Measurements from ENCODE around the gene DLG2.

DNA sequence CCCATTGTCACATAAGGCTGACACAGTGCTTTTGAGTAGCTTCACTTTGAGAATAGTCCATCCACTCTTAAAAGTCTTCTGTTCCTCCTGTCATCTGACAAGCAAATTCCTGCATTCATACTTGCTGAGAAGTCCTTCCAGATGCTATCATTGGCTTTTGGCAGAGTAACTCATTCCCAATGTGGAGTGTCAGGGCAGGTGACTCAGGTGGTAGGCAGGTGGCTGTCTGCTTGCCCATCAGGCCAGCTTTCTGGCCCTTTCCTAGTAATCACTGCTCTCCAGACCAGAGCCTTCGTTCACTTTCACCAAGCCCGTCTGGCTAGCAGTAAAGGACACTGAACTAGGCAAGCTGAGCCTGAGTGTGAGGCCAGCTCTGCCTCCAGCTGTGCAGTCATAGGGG, 2178.5 kb downstream of the DLG2 start:
- TF ChIP-seq POLR2A (IDR thresholded peaks at IDR 0.05), result no peak
- TF ChIP-seq, protein P1, sequence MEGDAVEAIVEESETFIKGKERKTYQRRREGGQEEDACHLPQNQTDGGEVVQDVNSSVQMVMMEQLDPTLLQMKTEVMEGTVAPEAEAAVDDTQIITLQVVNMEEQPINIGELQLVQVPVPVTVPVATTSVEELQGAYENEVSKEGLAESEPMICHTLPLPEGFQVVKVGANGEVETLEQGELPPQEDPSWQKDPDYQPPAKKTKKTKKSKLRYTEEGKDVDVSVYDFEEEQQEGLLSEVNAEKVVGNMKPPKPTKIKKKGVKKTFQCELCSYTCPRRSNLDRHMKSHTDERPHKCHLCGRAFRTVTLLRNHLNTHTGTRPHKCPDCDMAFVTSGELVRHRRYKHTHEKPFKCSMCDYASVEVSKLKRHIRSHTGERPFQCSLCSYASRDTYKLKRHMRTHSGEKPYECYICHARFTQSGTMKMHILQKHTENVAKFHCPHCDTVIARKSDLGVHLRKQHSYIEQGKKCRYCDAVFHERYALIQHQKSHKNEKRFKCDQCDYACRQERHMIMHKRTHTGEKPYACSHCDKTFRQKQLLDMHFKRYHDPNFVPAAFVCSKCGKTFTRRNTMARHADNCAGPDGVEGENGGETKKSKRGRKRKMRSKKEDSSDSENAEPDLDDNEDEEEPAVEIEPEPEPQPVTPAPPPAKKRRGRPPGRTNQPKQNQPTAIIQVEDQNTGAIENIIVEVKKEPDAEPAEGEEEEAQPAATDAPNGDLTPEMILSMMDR (IDR thresholded peaks at IDR 0.05), result no peak
- no peak for TF ChIP-seq POLR2AphosphoS5 (IDR thresholded peaks at IDR 0.05)
- no peak for TF ChIP-seq EP300 (IDR thresholded peaks at IDR 0.05)

All from suprapubic skin (tissue), 4 donors.